Dedifferentiated amniotic fluid mesenchymal stem cell (primary cell): ENCODE measurements around the gene TRIM66.

ENCODE experiments used
- DNase-seq: peaks from one replicate; pipeline ENCODE4 v3.0.0-alpha.2; 2016; ENCODE audit errors: extremely low spot score

TRIM66 gene, protein sequence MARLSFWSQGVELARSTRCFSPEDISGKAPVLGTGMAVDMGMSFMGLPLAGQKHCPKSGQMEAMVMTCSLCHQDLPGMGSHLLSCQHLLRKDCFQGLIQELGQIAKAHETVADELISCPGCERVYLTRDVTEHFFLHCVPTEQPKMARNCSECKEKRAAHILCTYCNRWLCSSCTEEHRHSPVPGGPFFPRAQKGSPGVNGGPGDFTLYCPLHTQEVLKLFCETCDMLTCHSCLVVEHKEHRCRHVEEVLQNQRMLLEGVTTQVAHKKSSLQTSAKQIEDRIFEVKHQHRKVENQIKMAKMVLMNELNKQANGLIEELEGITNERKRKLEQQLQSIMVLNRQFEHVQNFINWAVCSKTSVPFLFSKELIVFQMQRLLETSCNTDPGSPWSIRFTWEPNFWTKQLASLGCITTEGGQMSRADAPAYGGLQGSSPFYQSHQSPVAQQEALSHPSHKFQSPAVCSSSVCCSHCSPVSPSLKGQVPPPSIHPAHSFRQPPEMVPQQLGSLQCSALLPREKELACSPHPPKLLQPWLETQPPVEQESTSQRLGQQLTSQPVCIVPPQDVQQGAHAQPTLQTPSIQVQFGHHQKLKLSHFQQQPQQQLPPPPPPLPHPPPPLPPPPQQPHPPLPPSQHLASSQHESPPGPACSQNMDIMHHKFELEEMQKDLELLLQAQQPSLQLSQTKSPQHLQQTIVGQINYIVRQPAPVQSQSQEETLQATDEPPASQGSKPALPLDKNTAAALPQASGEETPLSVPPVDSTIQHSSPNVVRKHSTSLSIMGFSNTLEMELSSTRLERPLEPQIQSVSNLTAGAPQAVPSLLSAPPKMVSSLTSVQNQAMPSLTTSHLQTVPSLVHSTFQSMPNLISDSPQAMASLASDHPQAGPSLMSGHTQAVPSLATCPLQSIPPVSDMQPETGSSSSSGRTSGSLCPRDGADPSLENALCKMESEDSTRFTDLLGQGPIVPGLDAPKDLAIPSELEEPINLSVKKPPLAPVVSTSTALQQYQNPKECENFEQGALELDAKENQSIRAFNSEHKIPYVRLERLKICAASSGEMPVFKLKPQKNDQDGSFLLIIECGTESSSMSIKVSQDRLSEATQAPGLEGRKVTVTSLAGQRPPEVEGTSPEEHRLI (N-terminal part only)

DNA sequence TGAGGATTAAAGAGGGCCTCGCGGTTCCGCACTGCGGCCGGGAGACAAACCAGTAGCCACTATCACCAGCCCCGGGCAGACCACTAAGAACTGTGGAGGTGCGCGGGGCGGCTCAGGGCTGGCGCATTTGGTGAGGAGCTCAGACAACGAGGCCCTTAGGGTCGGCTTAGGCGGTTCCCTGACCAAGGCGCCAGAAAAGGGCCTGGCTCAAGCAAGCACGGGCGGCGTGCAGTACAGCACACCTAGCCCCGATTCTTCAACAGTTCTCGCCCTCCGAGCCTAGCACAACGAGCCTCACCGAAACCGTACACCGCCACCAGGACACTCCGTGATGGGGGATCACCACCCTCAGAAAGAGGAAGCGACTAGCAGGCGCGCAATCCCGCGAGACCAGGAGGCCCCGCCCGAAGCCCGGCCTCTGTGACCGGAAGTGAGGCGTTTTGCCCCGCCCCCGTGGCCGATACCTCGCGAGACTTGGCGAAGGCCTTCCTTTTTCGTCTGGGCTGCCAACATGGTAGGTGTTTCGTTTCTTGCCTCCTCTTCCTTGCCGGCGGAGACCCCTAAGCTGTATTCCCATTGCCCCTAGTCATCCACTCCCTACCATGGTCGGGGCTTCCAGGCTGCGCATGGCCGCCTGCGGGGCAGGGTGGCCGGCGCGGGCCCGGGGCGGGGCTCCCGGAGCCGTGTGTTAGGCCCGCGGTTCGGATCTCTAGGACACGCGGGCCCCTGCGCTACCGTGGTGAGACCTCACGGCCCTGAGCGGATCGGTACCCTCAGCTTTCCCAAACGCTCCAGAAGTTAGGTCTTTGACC is at the start of gene TRIM66, which contains the start of gene RPL27A:
Gene TRIM66, minus strand, starts transcription at position 363 of the 812 bp plus-strand sequence. CDS start 10,391 bp downstream, outside the sequence.
Gene RPL27A, plus strand, starts transcription at position 490 of the 812 bp plus-strand sequence. Its CDS starts 22 bp downstream, at position 512.
- DNase-seq = peak; percentile 96

DNA sequence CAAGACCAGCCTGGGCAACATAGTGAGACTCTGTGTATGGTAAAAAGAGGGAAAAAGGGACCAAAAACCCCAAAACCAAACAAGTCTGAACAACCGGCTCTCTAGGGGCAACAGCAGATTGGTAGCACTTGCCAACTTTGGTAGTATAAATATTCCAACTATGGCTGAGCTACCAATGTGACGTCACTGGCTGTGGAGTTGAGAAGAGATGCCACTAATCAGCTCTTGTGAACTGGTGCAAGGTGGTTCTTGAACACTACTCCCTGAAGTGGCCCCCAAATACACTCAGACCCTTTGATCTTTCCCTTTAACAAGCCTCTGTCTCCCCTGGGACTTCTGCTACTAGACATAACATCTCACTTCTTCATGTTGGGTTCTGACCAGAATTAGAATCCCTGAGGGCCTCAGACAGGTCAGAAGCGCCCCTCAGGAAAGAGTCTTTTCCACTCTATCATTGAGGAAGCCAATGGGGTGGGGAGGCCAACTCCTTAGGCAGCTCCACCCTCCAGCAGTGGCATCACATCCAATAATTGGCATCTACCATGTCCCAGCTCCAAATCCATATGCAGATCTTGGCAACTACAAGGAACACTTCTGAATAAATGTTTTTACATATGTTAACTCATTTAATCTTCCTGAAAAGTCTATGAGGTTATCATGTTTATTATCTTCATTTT is 49.3 kb upstream of the TRIM66 start:
- DNase-seq = no peak

DNA sequence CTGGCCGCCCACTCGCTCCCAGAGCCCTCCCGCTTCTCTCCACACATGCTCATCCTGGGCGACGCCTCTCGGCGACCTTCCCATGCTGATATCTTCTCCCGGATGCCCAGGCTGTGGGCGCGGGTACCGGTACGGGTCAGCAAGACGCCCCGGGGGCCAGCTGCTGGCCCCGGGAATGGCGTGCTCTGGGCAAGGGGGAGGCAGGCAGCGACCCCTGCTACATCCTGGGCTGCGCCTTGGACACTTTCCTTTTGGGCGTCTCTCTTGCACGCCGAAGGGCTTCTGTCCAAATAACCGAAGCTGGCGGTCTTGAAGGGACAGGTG is 48.2 kb upstream of the TRIM66 start:
- no peak for DNase-seq

DNA sequence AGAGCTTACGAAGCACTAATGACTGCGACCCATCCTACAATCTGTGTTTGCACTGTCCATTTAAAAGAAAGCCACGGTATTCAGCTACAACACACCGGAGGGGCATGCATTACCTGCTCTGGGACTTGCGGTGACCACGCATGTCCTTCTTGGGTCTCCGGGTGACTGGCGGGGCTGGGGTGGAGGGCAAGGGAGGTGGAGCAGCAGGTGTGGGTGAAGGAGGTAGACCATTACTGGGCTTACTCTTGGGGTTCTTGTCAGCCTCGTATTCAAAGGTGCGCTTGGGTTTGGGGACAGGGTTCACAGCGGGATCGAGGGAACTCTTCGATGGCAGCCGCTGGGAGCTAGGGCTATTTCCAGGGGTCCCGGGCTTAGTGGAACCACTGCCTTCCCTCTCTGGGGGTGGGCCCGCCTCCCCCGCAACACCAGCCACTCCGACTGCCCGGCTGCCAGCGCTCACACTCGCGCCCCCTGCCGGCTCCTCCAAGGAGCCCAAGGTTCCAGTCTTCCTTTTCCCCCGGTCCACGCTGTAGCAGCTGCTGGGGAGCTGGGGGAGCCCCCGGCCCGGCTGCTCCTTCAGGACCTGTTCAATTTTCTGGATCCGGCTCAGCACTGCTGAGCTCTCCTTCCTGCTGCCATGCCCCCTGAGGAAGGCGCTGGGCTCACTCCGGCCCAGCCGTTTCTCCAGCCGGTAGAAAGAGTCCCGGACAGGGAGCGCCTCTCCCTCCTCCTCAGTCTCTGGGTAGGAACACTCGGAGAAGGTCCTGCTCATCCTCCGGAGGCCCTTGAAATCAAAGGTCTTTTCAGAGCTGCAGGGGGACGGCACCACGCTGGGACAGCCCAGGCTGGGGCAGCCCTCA is 47.6 kb upstream of the TRIM66 start:
- DNase-seq = no peak

DNA sequence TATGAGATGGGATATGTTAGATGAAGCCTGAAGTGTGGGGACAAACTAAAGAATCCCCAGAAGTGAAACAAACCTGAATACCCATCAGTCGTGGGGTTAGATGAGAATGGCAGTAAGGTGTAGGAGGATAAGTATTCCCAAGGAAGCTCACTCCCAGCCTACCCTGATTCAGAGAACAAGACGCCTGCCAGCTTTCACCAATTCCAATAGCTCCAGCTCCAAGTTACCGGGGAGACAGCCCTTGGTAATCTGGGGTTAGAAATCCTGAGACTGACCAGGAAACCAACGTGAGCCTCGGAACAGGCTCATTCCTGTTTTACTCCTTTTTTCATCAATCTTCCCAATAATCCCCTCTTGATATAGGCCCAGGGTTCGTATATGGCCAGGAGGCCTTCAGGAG is 46.6 kb upstream of the TRIM66 start:
- no peak for DNase-seq

DNA sequence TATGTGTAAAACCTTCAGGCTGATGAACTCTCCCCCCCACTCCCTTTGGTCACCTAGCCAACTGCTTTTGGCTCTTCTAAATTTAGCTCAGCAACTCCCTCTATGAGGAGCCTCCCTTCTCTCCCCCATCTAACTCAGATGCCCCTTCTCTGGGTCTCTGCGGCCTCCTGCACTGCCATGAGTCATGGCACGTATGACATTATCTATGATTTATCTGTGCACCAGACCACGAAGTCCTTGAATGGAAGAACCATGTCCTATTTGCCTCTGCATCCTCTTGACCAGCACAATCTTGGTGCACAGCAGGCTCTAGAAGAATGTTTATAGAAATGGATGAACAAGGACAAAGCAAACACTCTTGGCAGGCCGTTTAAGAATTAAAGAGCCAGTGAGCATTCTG is 46.1 kb upstream of the TRIM66 start:
- no peak for DNase-seq

DNA sequence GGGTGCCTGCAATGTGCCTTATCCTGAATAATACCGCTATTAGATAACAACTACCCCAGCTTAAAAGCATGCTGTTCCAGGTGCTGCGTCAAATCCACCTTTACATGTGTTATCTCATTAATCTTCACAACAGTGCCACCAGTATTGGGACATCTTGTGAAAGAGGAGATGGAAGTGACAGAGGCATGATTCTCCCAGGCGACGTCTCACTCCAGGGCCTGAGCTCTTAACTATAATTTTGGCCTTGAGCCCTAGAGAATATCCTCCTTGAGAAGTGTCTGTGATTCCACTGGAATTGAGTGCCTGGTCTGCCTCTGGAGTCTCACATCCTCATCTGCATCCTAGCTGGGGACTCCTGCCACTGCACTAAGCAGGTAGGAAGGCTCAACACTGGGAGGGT is 43.9 kb upstream of the TRIM66 start:
- DNase-seq = no peak

DNA sequence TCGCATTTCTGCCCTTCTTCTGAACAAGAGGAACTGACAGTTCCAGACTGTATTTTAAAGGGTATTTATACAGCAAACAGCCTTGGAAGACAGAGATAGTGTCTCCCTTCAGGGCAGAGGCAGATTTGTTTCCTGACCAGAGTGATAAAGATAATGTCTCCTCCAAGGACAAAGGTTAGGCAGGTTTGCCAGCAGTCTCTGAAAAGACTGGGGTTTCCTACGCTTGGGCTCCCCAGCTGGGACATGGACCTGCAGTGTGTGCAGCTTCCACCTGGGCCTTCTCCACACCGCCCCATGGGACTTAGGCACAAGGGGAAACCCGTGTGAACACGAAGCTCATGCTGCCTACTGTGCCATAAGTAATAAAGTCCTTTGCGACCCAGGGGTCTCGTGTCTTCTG is 42.2 kb upstream of the TRIM66 start:
- DNase-seq = no peak

DNA sequence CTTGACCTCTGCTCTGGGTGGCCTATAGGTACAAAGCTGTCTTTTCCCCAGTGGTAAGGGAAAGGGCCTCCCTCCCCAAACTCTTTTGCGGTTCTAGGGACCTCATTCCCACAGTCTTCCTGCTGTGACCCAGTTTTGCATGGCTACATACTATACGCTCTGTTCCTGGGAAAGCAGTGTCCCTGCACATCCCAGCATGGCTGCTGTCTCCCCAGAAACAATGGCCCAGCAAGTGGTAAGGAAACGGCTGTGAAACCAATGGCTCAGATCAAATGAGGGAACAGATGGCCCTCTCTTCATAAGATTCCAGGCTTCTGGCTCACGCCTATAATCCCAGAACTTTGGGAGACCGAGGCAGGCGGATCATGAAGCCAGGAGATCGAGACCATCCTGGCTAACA is 41.2 kb upstream of the TRIM66 start:
- no peak for DNase-seq

DNA sequence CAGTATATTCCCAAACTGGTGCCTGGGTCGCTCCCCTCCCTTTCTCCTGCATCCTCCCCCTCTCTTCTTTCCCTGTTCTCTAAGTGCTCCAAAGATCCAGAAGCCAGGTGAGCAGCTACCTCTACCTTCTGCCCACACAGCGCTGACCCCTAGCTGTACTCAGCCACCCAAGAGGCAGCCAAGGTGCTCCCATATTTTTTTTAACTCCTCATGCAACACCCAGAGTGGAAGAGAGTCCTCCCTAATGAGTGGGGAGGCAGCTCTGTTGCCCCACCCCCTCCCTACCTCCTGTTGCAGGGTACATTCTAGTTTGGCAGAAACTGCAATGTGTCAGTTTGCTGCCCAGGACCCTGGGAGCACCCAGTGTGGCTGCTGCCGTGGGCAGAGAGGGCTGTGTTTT is 40.3 kb upstream of the TRIM66 start:
- DNase-seq = no peak

DNA sequence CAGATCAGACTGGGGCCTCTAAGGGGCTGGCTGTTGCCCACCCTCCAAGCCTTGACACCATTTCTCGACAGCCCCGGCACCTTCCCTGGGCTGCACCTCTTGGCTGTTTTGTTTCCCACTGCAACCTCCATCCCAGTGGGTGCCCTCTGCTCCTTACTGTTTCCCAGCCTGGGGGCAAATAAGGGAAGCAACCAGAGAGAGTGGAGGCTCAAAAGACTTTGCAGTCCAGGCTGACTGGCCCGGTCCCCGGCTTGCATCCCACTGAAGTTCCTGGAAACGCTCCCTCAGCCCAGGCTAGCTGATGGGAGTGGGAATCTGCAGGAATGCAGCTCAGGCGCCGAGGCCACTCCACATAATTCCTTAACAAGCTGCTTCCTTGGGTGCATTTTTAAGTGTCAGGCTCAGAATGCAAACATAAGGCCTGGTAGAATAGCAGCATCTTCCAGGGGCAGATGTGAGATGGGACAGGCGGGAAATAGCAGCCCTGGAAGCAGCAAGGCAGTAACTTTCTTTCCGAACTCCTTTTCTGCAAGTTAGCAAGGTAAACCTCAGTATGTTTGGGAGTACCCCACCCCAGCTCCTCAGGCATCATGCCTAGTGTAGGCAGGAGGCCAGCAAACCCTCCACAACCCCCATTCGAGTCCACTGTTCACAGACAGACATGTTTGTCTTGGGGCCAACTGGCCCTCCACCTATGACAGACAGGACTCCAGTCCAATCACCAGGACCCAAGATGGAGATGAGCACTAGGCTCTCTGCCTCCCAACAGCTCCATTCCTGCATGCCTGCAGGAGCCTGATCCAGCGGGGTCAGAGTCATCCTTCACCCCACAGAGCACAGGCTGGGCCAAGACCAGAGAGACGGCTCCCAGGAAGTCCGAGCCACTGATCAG is 39.4 kb upstream of the TRIM66 start:
- DNase-seq = no peak

DNA sequence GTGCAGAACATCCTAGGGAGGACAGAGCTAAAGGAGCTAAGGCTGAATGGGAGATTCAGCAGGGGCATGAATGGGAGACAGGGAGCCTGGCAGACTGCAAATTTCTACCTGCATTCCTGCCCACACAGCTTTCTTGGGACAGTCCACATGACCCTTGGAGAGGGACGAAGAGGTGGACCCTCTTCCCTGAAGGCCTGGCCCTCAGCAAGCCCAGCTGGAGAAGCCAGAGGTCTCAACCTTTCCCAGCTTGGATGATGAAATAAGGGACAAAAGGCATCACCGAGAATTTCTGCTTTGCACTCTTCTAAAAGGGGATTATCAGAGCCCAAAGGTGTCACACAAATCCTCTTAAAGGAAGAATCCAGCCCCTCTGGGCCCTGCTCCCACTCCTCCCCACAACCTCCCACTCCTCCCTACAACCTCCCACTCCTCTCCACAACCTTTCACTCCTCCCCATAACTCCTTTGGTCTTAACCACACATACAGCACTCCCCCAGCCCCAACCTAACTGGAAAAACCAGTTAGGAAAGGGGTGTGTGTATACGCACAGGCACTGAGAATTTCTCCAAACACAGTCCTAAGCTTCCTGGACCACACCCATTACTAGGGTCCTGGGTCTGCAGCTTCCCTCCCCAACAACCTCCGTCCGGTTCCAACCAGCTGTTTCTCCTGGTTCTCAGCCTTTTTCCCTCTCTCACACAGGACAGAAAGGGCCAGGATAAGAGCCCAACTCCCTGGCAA is 38.6 kb upstream of the TRIM66 start:
- no peak for DNase-seq

DNA sequence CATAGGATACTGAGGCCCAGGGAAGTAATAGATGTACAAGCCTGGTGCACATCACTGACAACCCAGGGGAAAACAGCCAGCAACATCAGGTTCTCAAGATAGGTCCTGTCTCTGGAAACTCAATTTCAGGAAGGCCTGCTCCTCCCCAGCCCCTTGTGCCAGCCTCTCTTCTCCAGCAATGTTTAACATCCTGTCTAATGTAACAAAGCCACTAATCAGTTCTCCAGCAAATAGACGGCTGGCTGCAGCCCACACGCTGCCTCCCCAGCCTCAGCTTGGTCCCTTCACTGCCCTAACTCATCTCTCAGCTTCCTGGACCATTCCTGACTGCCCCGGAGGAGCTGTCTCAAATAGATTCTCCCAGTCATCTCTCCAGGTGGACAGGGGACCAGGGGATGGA is 37.9 kb upstream of the TRIM66 start:
- no peak for DNase-seq

DNA sequence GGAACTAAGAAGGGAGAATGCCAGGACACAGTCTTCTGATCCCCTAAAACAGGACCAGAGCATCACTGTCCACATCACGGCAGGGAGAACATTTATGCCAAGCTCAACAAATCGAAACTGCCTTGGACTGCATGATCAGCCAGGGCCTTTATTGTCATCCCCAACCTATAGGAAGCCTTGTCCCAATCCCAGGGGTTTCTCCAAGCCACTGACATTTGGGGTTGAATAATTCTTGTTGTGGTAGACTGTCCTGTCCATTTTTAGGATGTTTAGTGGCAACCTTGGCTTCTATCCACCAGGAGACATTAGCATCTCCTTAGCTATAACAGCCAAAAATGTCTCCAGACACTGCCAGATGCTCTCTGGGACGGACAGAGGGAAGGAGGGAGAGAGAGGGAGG is 37.3 kb upstream of the TRIM66 start:
- DNase-seq = no peak

DNA sequence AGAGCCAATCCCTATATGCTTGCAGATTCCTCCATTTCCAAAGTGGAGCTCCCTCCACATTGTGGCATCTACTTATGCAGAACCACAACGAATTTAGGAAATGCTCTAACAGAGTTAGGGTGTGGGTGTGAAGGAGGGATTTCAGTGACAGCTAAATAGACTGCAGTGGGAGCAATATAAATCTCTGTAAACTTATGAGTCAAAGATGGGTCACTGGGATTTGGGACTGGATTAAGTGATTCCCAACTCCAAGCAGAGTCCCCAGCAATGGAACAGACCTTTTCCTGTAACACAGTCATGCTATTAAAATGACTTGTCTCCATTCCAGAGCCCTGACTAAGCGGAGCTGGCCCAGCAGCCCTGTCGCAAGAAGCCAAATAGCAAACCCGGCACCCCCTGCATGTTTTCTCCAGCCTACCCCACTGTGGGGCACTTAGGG is 36.8 kb upstream of the TRIM66 start:
- peak; percentile 85 for DNase-seq

DNA sequence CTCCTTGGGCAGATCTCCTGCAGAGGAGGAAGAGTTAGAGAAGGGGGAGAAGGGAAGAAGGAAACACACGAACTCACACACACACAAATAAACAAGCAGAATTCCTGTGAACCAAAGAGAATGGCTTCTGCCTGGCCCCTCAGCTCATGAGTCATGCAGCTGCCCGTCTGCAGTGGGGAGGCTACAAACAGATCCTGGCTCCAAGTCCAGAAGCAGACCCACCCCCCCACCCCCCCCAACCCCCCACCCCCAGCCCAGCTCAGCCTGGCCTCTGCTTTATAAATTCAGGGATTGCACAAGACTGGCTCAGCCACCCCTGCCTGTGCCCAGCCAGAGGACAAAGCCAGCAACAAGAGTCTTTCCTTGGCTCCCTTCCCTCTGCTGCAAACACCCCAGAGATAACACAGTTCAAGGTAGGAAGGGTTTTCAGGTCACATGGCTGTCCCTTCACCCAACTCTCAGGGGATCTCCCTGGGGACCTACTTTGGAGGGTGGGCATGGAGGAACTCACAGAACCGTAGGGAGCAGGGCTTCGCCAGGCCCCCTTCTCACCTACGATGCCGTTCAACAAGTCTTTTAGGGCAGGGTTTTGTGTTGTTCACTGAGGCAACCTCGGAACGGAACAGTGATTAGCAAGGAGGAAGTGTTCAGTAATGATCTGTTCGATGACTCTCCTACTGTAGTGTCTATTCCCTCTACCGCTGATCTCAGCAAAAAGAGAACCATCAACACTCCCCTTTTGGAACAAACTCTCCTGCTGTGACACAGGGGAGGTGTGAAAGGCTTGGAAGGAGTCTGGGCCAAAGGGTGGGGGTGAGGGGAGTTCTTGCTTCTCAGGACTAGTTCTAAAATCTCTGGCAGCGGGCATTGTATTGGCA is 35.6 kb upstream of the TRIM66 start:
- DNase-seq = peak; percentile 79

DNA sequence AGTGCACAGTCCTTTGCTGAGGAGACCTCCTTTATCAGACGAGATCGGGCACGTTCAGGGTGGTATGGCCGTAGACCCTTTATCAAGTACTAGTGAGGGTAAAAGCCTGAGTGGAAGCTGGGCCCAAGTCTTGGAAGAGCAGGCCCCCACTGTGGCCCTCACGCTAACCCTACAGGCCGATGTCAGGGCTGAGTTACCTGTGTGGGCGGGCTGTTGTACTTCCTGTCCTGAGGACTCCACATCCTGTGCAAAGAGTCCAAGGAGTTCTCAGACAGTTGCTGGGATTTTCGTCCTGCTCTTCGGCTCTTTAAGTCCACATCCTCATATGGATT is 35.0 kb upstream of the TRIM66 start:
- DNase-seq = no peak
